Measurements from ENCODE around the gene MYO10.

Gene MYO10

DNA sequence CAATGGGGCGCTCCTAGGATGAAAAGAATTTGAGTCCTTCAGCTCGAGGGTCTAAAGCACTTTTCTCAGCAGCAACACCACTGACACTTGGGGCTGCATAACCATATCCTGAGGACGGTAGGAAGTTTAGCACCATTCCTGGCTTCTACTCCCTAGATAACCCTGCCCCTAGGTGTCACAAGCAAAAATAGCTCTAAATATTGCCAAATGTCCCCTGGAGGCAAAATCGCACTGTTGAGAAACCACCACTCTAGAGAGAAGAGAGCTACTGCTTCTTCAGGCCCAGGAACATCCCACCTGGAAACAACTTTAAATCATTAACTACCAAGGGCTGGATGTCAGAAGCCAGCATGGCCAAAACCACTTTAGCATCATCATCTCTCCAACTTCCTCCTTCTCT lies 29.8 kb downstream of the MYO10 start:
- TF ChIP-seq, protein P1, sequence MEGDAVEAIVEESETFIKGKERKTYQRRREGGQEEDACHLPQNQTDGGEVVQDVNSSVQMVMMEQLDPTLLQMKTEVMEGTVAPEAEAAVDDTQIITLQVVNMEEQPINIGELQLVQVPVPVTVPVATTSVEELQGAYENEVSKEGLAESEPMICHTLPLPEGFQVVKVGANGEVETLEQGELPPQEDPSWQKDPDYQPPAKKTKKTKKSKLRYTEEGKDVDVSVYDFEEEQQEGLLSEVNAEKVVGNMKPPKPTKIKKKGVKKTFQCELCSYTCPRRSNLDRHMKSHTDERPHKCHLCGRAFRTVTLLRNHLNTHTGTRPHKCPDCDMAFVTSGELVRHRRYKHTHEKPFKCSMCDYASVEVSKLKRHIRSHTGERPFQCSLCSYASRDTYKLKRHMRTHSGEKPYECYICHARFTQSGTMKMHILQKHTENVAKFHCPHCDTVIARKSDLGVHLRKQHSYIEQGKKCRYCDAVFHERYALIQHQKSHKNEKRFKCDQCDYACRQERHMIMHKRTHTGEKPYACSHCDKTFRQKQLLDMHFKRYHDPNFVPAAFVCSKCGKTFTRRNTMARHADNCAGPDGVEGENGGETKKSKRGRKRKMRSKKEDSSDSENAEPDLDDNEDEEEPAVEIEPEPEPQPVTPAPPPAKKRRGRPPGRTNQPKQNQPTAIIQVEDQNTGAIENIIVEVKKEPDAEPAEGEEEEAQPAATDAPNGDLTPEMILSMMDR (IDR thresholded peaks at IDR 0.05) = no peak
- no peak for DNase-seq (ENCODE audit: low spot score)
- Histone ChIP-seq H3K27ac (no peak overlapping the region), H3K4me3 (no peak overlapping the region)

DNA sequence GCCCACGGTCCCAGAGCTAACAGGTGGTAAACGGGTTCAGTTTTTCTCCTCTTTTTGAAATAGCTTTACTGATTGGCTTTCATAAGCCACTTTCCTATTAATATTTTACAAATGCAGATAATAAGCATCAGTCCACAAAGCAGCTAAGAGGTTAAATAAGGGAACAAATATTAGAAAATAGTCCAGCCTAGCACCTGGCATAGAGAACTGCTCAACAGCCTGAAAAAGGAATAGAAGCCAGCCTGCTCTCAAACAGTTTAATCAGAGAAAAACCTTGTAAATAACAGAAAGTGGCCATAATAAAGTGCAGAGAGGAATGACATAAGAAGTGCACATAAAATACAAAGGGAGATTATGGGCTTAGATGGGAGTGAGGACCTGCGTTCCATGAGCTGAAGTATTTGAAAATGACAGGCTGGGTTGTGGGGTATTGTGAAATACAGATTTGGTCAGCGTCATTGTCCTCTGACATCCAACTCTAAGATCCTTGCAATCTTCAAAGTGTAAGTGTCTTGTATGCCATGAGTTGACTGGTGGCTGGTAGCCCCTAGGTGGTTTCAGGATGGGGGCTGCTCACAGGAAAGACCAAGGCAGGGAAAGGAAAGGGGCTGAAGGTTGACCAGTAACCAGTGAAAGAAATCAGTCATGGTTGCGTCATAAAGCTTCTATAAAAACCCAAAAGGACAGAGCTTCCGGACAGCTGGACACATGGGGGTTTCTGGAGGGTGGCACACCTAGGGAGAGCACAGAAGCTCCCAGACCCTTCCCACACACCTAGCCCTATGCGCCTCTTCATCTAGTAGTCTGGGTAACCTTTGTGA lies 32.4 kb downstream of the MYO10 start:
- Histone ChIP-seq H3K27ac (no peak overlapping the region), H3K4me3 (no peak overlapping the region)
- TF ChIP-seq, protein P1 (IDR thresholded peaks at IDR 0.05) = no peak
- DNase-seq (ENCODE audit: low spot score) = no peak

DNA sequence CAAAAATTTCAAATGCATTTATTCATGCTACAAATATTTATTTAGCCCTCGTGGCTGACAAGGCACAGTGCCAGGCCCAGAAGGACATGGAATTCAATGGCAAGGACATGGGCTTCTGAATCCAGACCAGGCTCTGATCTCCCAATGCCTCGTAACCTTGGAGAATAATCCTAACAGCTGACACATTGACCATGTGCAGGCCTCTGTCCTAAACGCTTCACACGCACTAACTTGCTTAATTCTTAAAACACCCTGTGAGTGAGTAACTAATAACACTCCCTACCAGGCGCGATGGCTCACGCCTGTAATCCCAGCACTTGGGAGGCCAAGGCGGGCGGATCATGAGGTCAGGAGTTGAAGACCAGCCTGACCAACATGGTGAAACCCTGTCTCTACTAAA lies 33.2 kb downstream of the MYO10 start:
- TF ChIP-seq, protein P1 (IDR thresholded peaks at IDR 0.05) = no peak
- DNase-seq (ENCODE audit: low spot score) = no peak
- Histone ChIP-seq H3K27ac (no peak overlapping the region), H3K4me3 (no peak overlapping the region)

DNA sequence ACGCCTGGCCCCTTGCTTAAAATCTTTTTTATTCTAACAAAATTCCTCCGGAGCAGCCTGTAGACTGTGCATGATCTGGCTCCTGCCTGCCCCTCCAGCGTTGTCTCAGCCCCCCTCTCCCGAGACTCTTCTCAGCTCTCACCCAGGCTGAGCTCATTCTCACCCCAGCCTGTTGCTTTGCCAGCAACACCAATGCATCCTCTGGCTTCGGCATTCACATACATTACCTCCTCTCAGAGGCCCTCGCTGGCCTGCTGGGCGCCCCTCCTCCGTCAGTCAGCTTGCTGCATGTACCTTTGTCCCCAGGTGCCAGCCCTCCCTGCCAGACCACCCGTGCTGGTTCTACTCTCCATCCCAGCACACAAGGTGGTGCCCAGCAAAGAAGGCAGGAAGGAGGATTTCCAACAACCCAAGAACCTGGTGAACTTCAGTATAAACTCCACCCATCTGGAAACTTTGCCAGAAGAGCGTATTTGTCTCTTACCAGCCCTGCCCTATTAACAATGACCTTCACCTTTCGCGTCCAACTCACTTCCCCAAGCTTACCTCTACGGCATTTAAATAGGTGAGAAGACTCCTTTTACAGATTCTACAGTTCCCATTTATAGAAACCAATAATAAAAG lies 35.0 kb downstream of the MYO10 start:
- Histone ChIP-seq H3K4me3 (no peak overlapping the region), H3K27ac (no peak overlapping the region)
- no peak for DNase-seq (ENCODE audit: low spot score)
- TF ChIP-seq, protein P1 (IDR thresholded peaks at IDR 0.05) = no peak

DNA sequence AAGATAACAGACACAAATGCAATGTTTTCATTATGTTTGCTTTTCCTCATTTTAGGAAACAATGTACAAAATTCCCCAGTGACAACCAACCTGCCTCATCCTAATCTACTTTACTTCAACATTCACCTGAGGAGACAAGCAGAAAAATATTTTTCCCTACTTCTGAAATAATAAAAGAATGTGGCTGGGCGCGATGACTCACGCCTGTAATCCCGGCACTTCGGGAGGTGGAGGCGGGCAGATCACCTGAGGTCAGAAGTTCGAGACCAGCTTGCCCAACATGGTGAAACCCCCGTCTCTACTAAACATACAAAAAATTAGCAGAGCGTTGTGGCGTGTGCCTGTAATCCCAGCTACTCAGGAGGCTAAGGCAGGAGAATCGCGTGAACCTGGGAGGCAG lies 36.9 kb downstream of the MYO10 start:
- TF ChIP-seq, protein P1 (IDR thresholded peaks at IDR 0.05) = no peak
- Histone ChIP-seq H3K4me3 (no peak overlapping the region), H3K27ac (no peak overlapping the region)
- DNase-seq (ENCODE audit: low spot score) = no peak

DNA sequence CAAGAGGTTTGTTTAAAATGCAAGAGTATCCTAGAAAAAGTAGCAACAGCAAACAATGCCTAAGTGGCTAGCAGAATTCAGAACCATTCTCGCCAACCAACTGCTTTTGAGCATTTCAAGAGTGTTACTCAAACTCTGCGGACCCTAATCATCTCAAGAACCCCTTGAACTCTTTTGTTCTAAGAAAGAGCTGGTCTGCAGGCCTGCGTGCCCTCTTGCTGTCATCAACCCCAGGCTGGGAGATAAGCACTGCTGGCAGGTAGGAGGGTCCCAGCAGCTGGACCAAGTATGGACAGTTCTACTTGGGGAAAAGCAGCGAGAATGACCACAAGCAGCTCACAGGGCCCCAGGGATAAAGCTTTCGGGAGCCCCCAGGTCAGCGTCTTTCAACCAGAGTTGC lies 38.3 kb downstream of the MYO10 start:
- no peak for DNase-seq (ENCODE audit: low spot score)
- H3K27ac ChIP-seq = no peak overlapping the region
- no peak overlapping the region for H3K4me3 ChIP-seq
- TF ChIP-seq, protein P1 (IDR thresholded peaks at IDR 0.05) = no peak

DNA sequence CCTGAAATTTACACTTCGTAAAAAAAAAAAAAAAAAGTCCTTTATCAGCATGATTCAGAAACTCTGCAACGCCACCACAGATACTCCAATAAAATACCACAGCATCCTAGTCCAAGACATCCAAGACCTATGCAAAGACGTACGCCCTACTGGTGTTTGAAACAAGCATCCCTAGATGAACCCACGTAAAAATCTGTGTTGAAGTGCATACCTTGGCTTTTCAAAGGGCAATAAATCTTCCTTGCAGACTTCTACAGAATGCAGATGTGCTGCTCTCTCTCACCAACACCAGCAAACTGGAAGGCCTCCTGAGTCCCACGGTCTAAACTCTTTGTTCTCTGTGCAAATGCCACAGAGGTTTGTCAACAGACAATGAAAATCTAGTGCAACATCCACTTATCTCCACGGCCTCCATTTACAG lies 38.8 kb downstream of the MYO10 start:
- TF ChIP-seq, protein P1 (IDR thresholded peaks at IDR 0.05) = no peak
- H3K27ac ChIP-seq = no peak overlapping the region
- H3K4me3 ChIP-seq = no peak overlapping the region
- no peak for DNase-seq (ENCODE audit: low spot score)
